Measurements from ENCODE around the gene AHDC1.

AHDC1 gene

DNA sequence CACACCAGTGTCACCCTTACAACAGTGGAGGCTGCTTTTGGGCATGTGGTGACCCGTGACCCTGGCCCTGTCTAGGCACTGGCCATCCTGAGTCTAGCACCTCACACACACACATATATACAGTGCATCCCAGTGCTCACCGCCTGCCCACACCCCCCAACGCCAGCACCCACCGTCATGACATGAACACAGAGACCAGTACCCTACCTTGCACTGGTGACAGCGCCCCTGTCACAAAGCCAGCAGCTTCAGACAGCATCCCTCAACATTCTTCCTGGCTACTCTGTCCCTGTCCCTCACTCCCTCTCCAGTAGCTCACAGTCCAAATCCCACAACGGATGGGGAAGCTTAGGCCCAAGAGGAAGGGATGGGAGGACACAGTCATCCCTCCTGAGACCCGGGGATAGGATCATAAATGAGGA, 27.1 kb downstream of the AHDC1 start:
- DNase-seq (ENCODE audit: low spot score), result no peak

DNA sequence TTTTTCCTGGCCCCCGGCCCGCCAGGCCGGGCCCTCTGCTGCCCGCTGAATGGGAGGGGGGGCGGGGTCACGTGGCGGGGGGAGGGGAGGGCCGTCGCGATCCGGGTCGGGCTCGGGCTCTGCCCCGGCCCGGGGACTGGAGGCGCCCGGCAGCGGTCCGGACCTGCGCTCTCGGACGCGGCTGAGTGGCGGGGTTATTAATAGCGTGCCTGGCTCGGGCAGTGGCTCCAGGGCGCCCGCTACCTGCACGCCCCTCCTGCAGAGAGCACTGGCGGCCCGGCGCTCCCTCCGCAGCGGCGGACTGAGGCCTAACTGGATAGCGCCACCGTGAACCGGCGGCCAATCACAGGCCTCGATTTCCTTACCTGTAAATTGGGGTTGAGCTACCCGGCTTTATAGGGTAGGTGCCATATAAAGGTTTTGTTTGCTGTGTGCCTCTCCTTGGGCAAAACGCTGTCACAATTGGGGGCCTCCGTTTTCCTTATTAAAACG, 28.1 kb downstream of the AHDC1 start:
- peak; percentile 32 for DNase-seq (ENCODE audit: low spot score)

- DNase-seq (ENCODE audit: low spot score), result peak; percentile 64
Observed at GRCh38 chr1:27574871-27575831, 28.8 kb downstream of the AHDC1 start.

DNA sequence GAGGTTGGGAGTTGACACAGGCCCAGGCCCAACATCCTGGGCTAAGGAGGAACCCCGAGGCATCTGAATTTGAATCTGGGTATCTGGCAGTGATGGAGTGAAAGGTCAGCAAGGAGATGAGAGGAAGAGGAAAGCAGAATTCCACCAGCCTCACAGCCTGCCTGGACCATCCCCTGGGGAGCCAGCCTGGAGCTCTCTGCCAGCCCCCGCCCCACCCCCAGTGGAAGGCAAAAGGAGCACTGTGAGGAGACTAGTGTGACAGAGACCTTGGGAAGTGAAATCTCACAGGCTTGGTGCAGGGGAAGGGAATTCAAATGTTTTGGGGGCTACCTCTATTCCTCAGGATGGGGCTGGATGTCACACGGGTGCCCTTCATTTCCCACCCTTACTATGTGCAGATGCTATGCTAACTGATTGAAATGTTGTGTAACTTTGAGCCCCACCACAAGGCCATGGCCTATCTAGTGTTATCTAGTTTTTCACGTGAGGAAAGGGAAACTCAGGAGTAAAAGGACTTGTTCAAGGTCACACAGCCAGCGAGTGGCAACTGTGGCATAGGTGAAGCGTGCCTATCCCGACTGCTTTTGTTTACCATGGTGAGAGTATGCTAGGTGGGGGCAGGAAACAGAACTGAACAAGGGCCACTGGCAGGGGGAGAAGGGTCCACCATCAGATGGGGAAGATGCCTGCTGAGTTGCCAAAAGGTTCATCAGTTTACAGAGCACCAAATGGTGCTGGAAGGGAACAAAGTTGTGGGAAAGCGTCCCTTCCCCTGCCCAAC, 29.8 kb downstream of the AHDC1 start:
- no peak for DNase-seq (ENCODE audit: low spot score)

DNA sequence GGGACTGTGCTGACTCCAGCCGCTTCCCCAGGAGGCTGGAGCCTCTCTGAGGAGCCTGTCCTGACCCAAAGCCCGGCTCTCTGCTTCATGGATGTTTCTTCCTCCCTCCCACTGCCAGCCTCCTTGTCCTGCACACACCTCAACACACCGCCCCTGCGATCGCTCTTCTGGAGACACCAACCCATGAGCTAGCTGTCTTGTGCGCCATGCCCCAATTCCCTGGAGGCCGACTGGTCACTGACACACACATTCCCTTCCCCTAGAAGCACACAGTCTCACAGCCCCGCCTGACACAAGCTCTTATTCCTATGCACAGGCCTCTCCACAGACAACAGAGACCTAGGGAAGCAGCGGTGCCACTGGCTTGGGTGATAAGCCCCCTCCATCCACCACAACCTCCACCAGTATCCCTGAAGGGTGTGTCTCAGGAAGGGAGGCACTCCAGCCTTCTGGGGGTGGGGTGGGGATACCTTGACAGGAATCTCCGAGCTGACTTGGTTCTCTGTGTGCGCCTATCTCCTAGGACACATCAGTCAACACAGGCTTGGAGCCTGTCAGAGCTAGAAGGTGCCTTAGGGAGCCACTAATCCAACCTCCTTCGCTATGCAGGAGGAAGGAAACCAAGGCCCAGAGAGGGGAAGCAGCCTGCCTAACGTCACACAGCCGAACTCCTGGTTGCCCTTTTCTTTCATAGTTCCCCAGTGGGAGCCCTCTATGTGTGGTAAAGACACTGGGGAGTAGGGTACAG, 31.1 kb downstream of the AHDC1 start:
- no peak for DNase-seq (ENCODE audit: low spot score)

GRCh38 chr1:27572019-27572678, 31.8 kb downstream of the AHDC1 start:
- DNase-seq (ENCODE audit: low spot score), result no peak

- DNase-seq (ENCODE audit: low spot score), result no peak
Observed at GRCh38 chr1:27571439-27572018, 32.4 kb downstream of the AHDC1 start.

GRCh38 chr1:27570784-27571183, 33.2 kb downstream of the AHDC1 start:
- no peak for DNase-seq (ENCODE audit: low spot score)

- DNase-seq (ENCODE audit: low spot score), result no peak
Observed at GRCh38 chr1:27570356-27570755, 33.6 kb downstream of the AHDC1 start.

DNA sequence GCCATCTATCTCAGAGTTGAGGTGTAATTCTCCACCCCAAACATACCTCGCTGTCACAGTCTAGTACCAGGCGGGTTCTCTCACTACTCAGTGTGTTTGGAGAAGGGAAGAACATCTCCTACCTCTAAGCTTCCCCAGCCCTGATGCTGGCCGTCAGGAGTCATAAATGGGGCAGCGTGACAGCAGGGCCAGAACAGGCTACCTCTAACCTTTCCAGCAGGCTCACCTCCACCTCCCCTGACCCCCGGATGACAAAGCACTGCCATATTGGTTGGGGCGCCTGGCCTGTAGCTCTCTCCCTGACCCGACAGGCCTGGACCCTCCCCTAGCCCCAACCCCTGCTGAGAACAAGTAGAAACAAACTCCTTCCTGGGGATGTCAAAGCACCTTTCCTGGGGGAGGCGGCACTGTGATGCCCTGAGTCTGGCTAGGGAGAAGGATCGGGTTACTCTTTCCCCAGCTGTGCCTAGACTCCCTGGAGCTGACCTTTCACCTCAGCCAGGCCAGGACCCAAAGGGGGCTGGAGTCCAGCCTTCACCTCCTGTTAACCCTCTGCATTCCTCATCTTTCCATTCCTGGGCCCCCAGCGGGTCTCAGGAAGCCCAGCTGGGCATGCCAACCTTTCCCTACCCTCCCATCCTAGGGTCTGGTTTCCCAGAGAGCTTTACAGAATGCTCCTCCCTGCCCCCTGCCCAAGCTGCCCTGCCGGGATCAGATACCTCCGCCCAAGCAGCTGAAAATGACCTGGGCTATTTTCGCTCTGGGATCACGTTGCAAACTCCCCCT, 34.2 kb downstream of the AHDC1 start:
- DNase-seq (ENCODE audit: low spot score), result no peak

- no peak for DNase-seq (ENCODE audit: low spot score)
Observed at GRCh38 chr1:27569088-27569460, 34.9 kb downstream of the AHDC1 start.

DNA sequence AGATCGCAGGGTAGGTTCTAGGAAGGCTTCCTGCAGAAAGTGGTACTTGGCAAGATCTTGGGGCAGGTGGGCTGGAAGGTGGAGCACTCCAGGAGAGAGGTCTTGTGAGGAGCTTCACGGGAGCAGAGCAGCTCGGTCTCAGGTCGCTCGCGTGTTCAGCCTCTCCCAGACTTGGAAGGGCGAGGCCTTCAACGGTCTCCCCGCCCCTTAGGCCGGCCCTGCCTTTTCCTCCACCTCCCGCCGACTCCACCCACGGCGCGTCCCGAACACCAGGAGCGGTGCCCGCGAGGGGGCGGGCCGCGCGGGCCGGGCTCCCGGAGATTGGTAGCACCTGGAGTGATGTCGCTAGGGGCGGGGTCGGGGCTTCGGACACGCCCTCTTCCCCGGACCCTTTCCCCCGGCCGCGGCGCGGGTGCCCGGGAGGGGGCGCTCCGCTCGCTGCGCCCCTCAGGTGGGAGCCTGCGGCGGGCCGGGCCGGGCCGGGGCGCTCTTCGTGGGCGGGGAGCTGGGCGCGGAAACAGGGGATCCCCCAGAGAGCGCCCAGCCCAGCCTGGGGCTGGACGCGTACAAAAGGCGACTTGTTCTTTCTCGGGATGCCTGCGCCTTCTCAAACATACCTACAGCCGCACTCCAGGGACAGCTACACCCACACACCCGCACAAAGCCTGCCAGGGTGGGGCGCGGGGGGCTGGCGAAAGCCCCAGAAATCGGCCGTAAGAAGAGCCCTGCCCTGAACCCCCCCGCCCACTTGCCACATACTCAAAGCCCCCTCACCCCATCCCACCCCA, 35.5 kb downstream of the AHDC1 start:
- DNase-seq (ENCODE audit: low spot score), result peak; percentile 51

GRCh38 chr1:27567971-27568299, 36.0 kb downstream of the AHDC1 start:
- no peak for DNase-seq (ENCODE audit: low spot score)

- no peak for DNase-seq (ENCODE audit: low spot score)
Observed at GRCh38 chr1:27567146-27567526, 36.8 kb downstream of the AHDC1 start.

GRCh38 chr1:27566462-27567145, 37.3 kb downstream of the AHDC1 start:
- DNase-seq (ENCODE audit: low spot score), result peak; percentile 26

GRCh38 chr1:27564710-27565649, 39.0 kb downstream of the AHDC1 start:
- no peak for DNase-seq (ENCODE audit: low spot score)

- DNase-seq (ENCODE audit: low spot score), result no peak
Observed at GRCh38 chr1:27563591-27564471, 40.1 kb downstream of the AHDC1 start.

All from putamen (tissue), 1 donor.